Measurements from ENCODE around the gene ADO. TPM values are rescaled to one million over a fixed set of nuclear protein-coding genes. Genes with fewer than 3 reads are reported as not detected.

ADO gene
- total RNA-seq, 1 experiment from 2014 or later, result 39.5 TPM

GRCh38 chr10:62805231-62806099 lies 945 bp downstream of the ADO start:
- peaks cover 33% of the 10 kb centered on the region for H3K36me3 ChIP-seq
- peaks cover 21% of the 10 kb centered on the region for H3K4me1 ChIP-seq (replicated peaks)
- H3K27me3 ChIP-seq (replicated peaks), result no peaks in the 10 kb centered on the region
- peak overlapping the region; percentile 90 for H3K4me3 ChIP-seq
- H3K27ac ChIP-seq, result peak overlapping the region; percentile 88; the same call in 1 of the 2 replicates
- peak in 1 of 2 experiments; percentile 54 for DNase-seq (ENCODE audit: low read depth in 1 of 2, low spot score in 2 of 2)
- H3K9me3 ChIP-seq (replicated peaks), result no peaks in the 10 kb centered on the region

GRCh38 chr10:62806251-62806650 lies 1.7 kb downstream of the ADO start:
- Histone ChIP-seq H3K27ac (no peak overlapping the region), H3K36me3 (peaks cover 33% of the 10 kb centered on the region), H3K9me3 (replicated peaks) (no peaks in the 10 kb centered on the region), H3K27me3 (replicated peaks) (no peaks in the 10 kb centered on the region), H3K4me1 (replicated peaks) (peaks cover 21% of the 10 kb centered on the region), H3K4me3 (peak overlapping the region; percentile 90)
- no peak for DNase-seq (ENCODE audit: low read depth in 1 of 2, low spot score in 2 of 2)

GRCh38 chr10:62810156-62810902 lies 5.8 kb downstream of the ADO start:
- no peak overlapping the region for H3K27ac ChIP-seq
- H3K36me3 ChIP-seq, result peaks cover 26% of the 10 kb centered on the region
- H3K27me3 ChIP-seq (replicated peaks), result peaks cover 12% of the 10 kb centered on the region

DNA sequence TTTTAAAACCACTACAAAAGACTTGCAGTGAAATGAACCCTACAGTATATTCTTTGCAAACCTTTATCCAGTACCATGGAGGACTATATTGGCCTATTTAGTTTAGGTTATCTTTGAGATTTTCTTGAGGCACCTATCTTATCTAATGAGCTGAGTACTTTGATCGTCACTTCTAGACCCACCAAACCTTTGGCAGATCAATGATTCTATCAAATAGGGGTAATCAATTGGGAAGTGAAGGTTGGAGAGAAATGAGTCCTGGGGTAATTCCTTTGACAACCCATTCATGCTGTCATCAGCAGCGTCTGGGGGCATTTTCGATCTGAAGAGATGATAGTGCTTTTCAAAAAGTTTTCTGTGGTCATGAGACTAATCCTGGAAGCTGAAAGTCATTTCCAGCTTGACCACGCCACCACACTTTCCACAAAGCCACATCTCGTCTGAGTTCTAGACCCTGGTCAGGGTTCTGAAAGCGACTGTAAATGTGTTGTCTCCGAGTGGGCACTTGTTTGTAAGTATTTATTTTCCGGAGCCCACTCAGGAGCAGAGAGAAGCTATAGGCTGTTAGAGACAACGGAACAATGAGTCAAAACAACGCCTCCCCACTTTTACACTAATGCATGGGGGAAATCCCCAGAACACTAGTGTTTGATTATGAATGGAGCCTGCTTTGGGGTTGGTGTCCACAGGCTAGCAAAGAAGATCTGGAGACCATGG lies 6.8 kb downstream of the ADO start:
- peaks cover 21% of the 10 kb centered on the region for H3K27me3 ChIP-seq (replicated peaks)
- no peak for DNase-seq (ENCODE audit: low read depth in 1 of 2, low spot score in 2 of 2)
- H3K9me3 ChIP-seq (replicated peaks), result no peaks in the 10 kb centered on the region
- H3K4me3 ChIP-seq, result no peak overlapping the region
- peaks cover 21% of the 10 kb centered on the region for H3K4me1 ChIP-seq (replicated peaks)
- H3K36me3 ChIP-seq, result peaks cover 18% of the 10 kb centered on the region
- no peak overlapping the region for H3K27ac ChIP-seq

More at GRCh38 chr10:62810156-62810902, 5.8 kb downstream of the ADO start:
- H3K4me3 ChIP-seq, result no peak overlapping the region
- DNase-seq (ENCODE audit: low read depth in 1 of 2, low spot score in 2 of 2), result no peak
- no peaks in the 10 kb centered on the region for H3K9me3 ChIP-seq (replicated peaks)
- H3K4me1 ChIP-seq (replicated peaks), result peaks cover 21% of the 10 kb centered on the region

GRCh38 chr10:62812672-62813439 lies 8.3 kb downstream of the ADO start:
- Histone ChIP-seq H3K9me3 (replicated peaks) (no peaks in the 10 kb centered on the region), H3K27me3 (replicated peaks) (peaks cover 21% of the 10 kb centered on the region), H3K4me1 (replicated peaks) (peaks cover 23% of the 10 kb centered on the region), H3K27ac (no peak overlapping the region), H3K4me3 (no peak overlapping the region), H3K36me3 (peaks cover 6% of the 10 kb centered on the region; the same call in 1 of the 2 replicates)
- no peak for DNase-seq (ENCODE audit: low read depth in 1 of 2, low spot score in 2 of 2)

DNA sequence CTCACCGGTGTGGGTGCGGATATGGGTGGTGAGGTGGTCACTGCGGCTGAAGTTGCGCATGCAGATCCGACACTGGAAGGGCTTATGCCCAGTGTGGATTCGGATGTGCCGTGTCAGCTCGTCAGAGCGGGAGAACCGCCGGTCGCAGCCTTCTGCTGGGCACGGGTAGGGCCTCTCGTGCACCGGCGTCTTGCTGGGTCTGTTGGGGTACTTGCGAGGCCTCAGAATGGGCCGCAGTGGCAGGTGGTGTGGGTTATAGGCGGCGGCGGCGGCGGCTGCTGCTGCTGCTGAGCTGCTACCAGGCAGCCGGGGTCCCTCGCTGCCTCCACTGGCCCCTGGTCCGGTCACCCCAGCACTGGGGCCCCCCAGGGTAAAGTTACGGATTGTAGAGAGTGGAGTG lies 8.9 kb downstream of the ADO start:
- H3K4me1 ChIP-seq (replicated peaks), result peaks cover 29% of the 10 kb centered on the region
- H3K36me3 ChIP-seq, result peaks cover 4% of the 10 kb centered on the region; the same call in 1 of the 2 replicates
- DNase-seq (ENCODE audit: low read depth in 1 of 2, low spot score in 2 of 2), result no peak
- H3K27ac ChIP-seq, result no peak overlapping the region
- no peak overlapping the region for H3K4me3 ChIP-seq
- H3K9me3 ChIP-seq (replicated peaks), result peaks cover 3% of the 10 kb centered on the region; the same call in 1 of the 2 replicates
- peaks cover 25% of the 10 kb centered on the region for H3K27me3 ChIP-seq (replicated peaks)

- H3K4me1 ChIP-seq (replicated peaks), result peaks cover 32% of the 10 kb centered on the region
- H3K4me3 ChIP-seq, result no peak overlapping the region
- peaks cover 4% of the 10 kb centered on the region; the same call in 1 of the 2 replicates for H3K9me3 ChIP-seq (replicated peaks)
- H3K27me3 ChIP-seq (replicated peaks), result peaks cover 30% of the 10 kb centered on the region
- H3K27ac ChIP-seq, result no peak overlapping the region
- DNase-seq (ENCODE audit: low read depth in 1 of 2, low spot score in 2 of 2), result no peak
- H3K36me3 ChIP-seq, result no peaks in the 10 kb centered on the region; the same call in 1 of the 2 replicates
Observed at GRCh38 chr10:62813981-62814380, 9.5 kb downstream of the ADO start.

- peaks cover 4% of the 10 kb centered on the region; the same call in 1 of the 2 replicates for H3K9me3 ChIP-seq (replicated peaks)
- peak in 1 of 2 experiments; percentile 16 for DNase-seq (ENCODE audit: low read depth in 1 of 2, low spot score in 2 of 2)
Observed at GRCh38 chr10:62814756-62815380, 10.3 kb downstream of the ADO start.

GRCh38 chr10:62815381-62816075 lies 11.0 kb downstream of the ADO start:
- DNase-seq (ENCODE audit: low read depth in 1 of 2, low spot score in 2 of 2), result peak in 1 of 2 experiments; percentile 41
- Histone ChIP-seq H3K36me3 (no peaks in the 10 kb centered on the region), H3K27me3 (replicated peaks) (peaks cover 40% of the 10 kb centered on the region), H3K4me3 (peak overlapping the region; percentile 71), H3K27ac (no peak overlapping the region), H3K9me3 (replicated peaks) (peaks cover 4% of the 10 kb centered on the region; the same call in 1 of the 2 replicates), H3K4me1 (replicated peaks) (peaks cover 32% of the 10 kb centered on the region)

More at GRCh38 chr10:62814756-62815380, 10.3 kb downstream of the ADO start:
- Histone ChIP-seq H3K27me3 (replicated peaks) (peaks cover 39% of the 10 kb centered on the region), H3K4me3 (peak overlapping the region; percentile 16), H3K4me1 (replicated peaks) (peaks cover 32% of the 10 kb centered on the region), H3K27ac (no peak overlapping the region), H3K36me3 (no peaks in the 10 kb centered on the region; the same call in 1 of the 2 replicates)

GRCh38 chr10:62816076-62816330 lies 11.5 kb downstream of the ADO start:
- H3K9me3 ChIP-seq (replicated peaks), result peaks cover 4% of the 10 kb centered on the region; the same call in 1 of the 2 replicates
- no peaks in the 10 kb centered on the region for H3K36me3 ChIP-seq
- peaks cover 40% of the 10 kb centered on the region for H3K27me3 ChIP-seq (replicated peaks)
- no peak overlapping the region for H3K27ac ChIP-seq
- H3K4me3 ChIP-seq, result peak overlapping the region; percentile 71
- no peak for DNase-seq (ENCODE audit: low read depth in 1 of 2, low spot score in 2 of 2)
- peaks cover 32% of the 10 kb centered on the region for H3K4me1 ChIP-seq (replicated peaks)

DNA sequence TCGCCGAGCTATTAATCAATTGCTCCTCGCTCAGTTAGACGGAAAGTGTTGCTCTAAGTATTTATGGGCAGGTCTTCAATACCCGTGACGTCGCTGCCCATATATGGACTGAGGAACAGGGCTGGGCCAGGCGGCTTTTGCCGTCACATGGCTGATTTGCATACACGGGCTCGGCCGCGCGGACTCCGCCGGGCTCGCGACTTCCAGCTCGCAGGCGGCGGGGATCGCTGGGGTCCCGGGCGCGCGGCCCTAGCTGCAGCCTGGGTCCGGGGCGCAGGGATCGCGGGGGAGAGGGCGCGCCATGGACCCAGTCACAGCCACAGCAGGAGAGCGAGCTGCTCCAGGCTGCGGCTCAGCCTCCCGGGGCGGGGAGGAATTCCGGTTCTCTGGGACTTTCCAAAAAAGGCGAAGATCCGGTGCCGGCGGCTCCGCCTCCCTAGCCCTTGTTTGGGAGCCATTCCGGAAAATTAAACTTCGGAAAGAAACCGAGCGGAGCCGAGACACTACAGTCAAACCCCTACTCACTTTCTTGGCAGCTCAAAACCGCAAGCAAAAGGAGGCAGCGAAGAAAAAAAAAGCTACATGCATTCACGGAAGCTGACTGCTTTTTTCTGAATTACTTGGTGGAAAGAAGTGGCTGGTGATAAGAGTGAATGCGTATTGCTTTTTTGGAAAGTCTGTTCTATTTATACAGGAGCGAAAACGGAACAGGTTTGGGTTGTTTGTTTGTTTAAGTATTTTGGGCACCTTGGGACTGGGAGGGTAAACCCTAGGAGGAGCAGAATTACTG lies 12.0 kb downstream of the ADO start, which contains the start of gene EGR2:
Gene EGR2 (minus strand): TSS at position 36 of the 790 bp plus-strand sequence. CDS start 337 bp downstream, outside the sequence.
- Histone ChIP-seq H3K27me3 (replicated peaks) (peaks cover 43% of the 10 kb centered on the region), H3K4me3 (peak within 1 kb of the TSS; percentile 71), H3K9me3 (replicated peaks) (peaks cover 4% of the 10 kb centered on the region; the same call in 1 of the 2 replicates), H3K27ac (no peak within 1 kb of the TSS), H3K36me3 (no peaks in the 10 kb centered on the region), H3K4me1 (replicated peaks) (peaks cover 32% of the 10 kb centered on the region)
- peak; percentile 88 to 96 for DNase-seq (ENCODE audit: low read depth in 1 of 2, low spot score in 2 of 2)

All from SJSA1 (cell line).